GM12864 (cell line): ENCODE results near the gene NOS1AP.

Experiments
- DNase-seq: peaks from one replicate; pipeline ENCODE4 v3.0.0-alpha.2; 2011; ENCODE audit warnings: low read depth
- H3K4me3 ChIP-seq: 2 replicates; pipeline ENCODE4 v1.5.1; 2011; ENCODE audit warnings: mild to moderate bottlenecking, low read depth, low read length, control low read depth
- TF ChIP-seq, protein P1 (sequence below): IDR thresholded peaks from 2 replicates; pipeline ENCODE4 v1.5.1; 2011; ENCODE audit warnings: low read depth, mild to moderate bottlenecking, moderate library complexity, low read length, control low read depth, inconsistent platforms; ENCODE audit errors: missing control alignments

Gene NOS1AP

GRCh38 chr1:162259894-162260455 is 190.5 kb downstream of the NOS1AP start:
- TF ChIP-seq, protein P1, sequence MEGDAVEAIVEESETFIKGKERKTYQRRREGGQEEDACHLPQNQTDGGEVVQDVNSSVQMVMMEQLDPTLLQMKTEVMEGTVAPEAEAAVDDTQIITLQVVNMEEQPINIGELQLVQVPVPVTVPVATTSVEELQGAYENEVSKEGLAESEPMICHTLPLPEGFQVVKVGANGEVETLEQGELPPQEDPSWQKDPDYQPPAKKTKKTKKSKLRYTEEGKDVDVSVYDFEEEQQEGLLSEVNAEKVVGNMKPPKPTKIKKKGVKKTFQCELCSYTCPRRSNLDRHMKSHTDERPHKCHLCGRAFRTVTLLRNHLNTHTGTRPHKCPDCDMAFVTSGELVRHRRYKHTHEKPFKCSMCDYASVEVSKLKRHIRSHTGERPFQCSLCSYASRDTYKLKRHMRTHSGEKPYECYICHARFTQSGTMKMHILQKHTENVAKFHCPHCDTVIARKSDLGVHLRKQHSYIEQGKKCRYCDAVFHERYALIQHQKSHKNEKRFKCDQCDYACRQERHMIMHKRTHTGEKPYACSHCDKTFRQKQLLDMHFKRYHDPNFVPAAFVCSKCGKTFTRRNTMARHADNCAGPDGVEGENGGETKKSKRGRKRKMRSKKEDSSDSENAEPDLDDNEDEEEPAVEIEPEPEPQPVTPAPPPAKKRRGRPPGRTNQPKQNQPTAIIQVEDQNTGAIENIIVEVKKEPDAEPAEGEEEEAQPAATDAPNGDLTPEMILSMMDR: no peak
- no peak overlapping the region for H3K4me3 ChIP-seq
- no peak for DNase-seq

- no peak overlapping the region for H3K4me3 ChIP-seq
- TF ChIP-seq, protein P1: no peak
- no peak for DNase-seq
These were observed 194.6 kb downstream of the NOS1AP start for GRCh38 chr1:162264108-162264507.

- H3K4me3 ChIP-seq: no peak overlapping the region
- TF ChIP-seq, protein P1: no peak
These were observed 196.5 kb downstream of the NOS1AP start for GRCh38 chr1:162265983-162266382.

GRCh38 chr1:162270016-162270770 is 200.7 kb downstream of the NOS1AP start:
- DNase-seq: no peak
- TF ChIP-seq, protein P1: no peak
- H3K4me3 ChIP-seq: no peak overlapping the region

More at GRCh38 chr1:162265983-162266382, 196.5 kb downstream of the NOS1AP start:
- no peak for DNase-seq

GRCh38 chr1:162271972-162272371 is 202.5 kb downstream of the NOS1AP start:
- no peak for DNase-seq
- no peak overlapping the region for H3K4me3 ChIP-seq
- TF ChIP-seq, protein P1: no peak

DNA sequence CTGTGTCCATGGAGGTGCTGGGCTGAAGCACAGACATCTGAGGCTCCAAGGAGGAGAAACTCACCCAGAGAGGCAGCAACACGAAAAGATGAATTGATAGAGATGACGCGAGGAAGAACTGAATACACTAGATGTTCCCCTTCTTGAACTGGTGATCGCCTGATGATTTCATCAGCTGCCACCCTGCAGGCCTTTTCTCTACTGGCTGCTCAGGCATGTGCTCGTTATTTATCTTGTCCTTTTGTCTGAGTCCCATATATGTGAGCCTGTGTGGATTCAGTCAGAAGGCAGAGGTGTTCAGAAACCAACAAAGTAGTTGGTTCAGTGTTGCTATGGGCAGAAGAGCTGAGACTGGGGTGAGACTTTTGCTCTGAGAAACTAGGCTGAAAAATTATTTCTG is 202.9 kb downstream of the NOS1AP start:
- H3K4me3 ChIP-seq: no peak overlapping the region
- no peak for DNase-seq
- TF ChIP-seq, protein P1: no peak
